ENCODE measurements around the gene AGFG2.

- TF ChIP-seq CTCF (IDR thresholded peaks at IDR 0.05) (no peak), POLR2A (IDR thresholded peaks at IDR 0.05) (no peak), POLR2AphosphoS5 (IDR thresholded peaks at IDR 0.05; ENCODE audit: insufficient read depth in 1 of 2, low read depth in 1 of 2) (no peak)
These were observed 8.2 kb downstream of the AGFG2 start for GRCh38 chr7:100546926-100547800.
